ENCODE measurements around the gene LCN6.

Gene LCN6

GRCh38 chr9:136701668-136702053 lies 46.7 kb downstream of the LCN6 start:
- Mint-ChIP-seq H3K4me1 (peaks cover 25% of the 10 kb centered on the region), H3K36me3 (no peaks in the 10 kb centered on the region), H3K9me3 (no peaks in the 10 kb centered on the region), H3K4me3 (peak overlapping the region; percentile 80), H3K27me3 (peaks cover 14% of the 10 kb centered on the region), H3K27ac (peak overlapping the region; percentile 92)
- DNase-seq (ENCODE audit: low spot score in 2 of 2): no peak
- no peak for ATAC-seq (ENCODE audit: low read depth)

- H3K4me1 Mint-ChIP-seq: peaks cover 25% of the 10 kb centered on the region
- peaks cover 14% of the 10 kb centered on the region for H3K27me3 Mint-ChIP-seq
- H3K36me3 Mint-ChIP-seq: no peaks in the 10 kb centered on the region
- peak overlapping the region; percentile 92 for H3K27ac Mint-ChIP-seq
- DNase-seq (ENCODE audit: low spot score in 2 of 2) (peak; percentile 65 to 69), ATAC-seq (ENCODE audit: low read depth) (peak; percentile 76)
- peak overlapping the region; percentile 80 for H3K4me3 Mint-ChIP-seq
- H3K9me3 Mint-ChIP-seq: no peaks in the 10 kb centered on the region
Observed at GRCh38 chr9:136700959-136701667, 47.2 kb downstream of the LCN6 start.

GRCh38 chr9:136700304-136700703 lies 48.0 kb downstream of the LCN6 start:
- peaks cover 25% of the 10 kb centered on the region for H3K4me1 Mint-ChIP-seq
- no peaks in the 10 kb centered on the region for H3K9me3 Mint-ChIP-seq
- peaks cover 16% of the 10 kb centered on the region for H3K27me3 Mint-ChIP-seq
- DNase-seq (ENCODE audit: low spot score in 2 of 2) (no peak), ATAC-seq (ENCODE audit: low read depth) (no peak)
- H3K36me3 Mint-ChIP-seq: no peaks in the 10 kb centered on the region
- no peak overlapping the region for H3K4me3 Mint-ChIP-seq
- no peak overlapping the region for H3K27ac Mint-ChIP-seq

- Mint-ChIP-seq H3K4me1 (peaks cover 25% of the 10 kb centered on the region), H3K27ac (no peak overlapping the region), H3K36me3 (no peaks in the 10 kb centered on the region), H3K27me3 (peaks cover 13% of the 10 kb centered on the region), H3K9me3 (no peaks in the 10 kb centered on the region), H3K4me3 (no peak overlapping the region)
- ATAC-seq (ENCODE audit: low read depth) (no peak), DNase-seq (ENCODE audit: low spot score in 2 of 2) (no peak)
Observed at GRCh38 chr9:136698635-136699246, 49.6 kb downstream of the LCN6 start.

GRCh38 chr9:136697821-136698526 lies 50.4 kb downstream of the LCN6 start:
- peaks cover 26% of the 10 kb centered on the region for H3K4me1 Mint-ChIP-seq
- H3K9me3 Mint-ChIP-seq: no peaks in the 10 kb centered on the region
- no peaks in the 10 kb centered on the region for H3K36me3 Mint-ChIP-seq
- no peak overlapping the region for H3K27ac Mint-ChIP-seq
- no peak for ATAC-seq (ENCODE audit: low read depth)
- no peak overlapping the region for H3K4me3 Mint-ChIP-seq
- DNase-seq (ENCODE audit: low spot score in 2 of 2): no peak
- peaks cover 17% of the 10 kb centered on the region for H3K27me3 Mint-ChIP-seq

- H3K27me3 Mint-ChIP-seq: peaks cover 19% of the 10 kb centered on the region
- DNase-seq (ENCODE audit: low spot score in 2 of 2) (no peak), ATAC-seq (ENCODE audit: low read depth) (no peak)
- no peaks in the 10 kb centered on the region for H3K36me3 Mint-ChIP-seq
- H3K4me3 Mint-ChIP-seq: no peak overlapping the region
- no peaks in the 10 kb centered on the region for H3K9me3 Mint-ChIP-seq
- no peak overlapping the region for H3K27ac Mint-ChIP-seq
- H3K4me1 Mint-ChIP-seq: peaks cover 26% of the 10 kb centered on the region
Observed at GRCh38 chr9:136697146-136697820, 51.0 kb downstream of the LCN6 start.

GRCh38 chr9:136696502-136696901 lies 51.8 kb downstream of the LCN6 start:
- H3K4me3 Mint-ChIP-seq: no peak overlapping the region
- peaks cover 20% of the 10 kb centered on the region for H3K4me1 Mint-ChIP-seq

GRCh38 chr9:136695955-136696354 lies 52.4 kb downstream of the LCN6 start:
- Mint-ChIP-seq H3K4me3 (no peak overlapping the region), H3K4me1 (peaks cover 16% of the 10 kb centered on the region), H3K27me3 (peaks cover 21% of the 10 kb centered on the region), H3K27ac (no peak overlapping the region), H3K9me3 (no peaks in the 10 kb centered on the region), H3K36me3 (no peaks in the 10 kb centered on the region)
- no peak for DNase-seq (ENCODE audit: low spot score in 2 of 2)
- ATAC-seq (ENCODE audit: low read depth): no peak

More at GRCh38 chr9:136696502-136696901, 51.8 kb downstream of the LCN6 start:
- no peak overlapping the region for H3K27ac Mint-ChIP-seq
- H3K27me3 Mint-ChIP-seq: peaks cover 19% of the 10 kb centered on the region
- H3K9me3 Mint-ChIP-seq: no peaks in the 10 kb centered on the region
- ATAC-seq (ENCODE audit: low read depth) (no peak), DNase-seq (ENCODE audit: low spot score in 2 of 2) (no peak)
- no peaks in the 10 kb centered on the region for H3K36me3 Mint-ChIP-seq

GRCh38 chr9:136695435-136695895 lies 52.9 kb downstream of the LCN6 start:
- Mint-ChIP-seq H3K4me1 (peaks cover 14% of the 10 kb centered on the region), H3K27me3 (peaks cover 21% of the 10 kb centered on the region), H3K36me3 (no peaks in the 10 kb centered on the region), H3K4me3 (no peak overlapping the region), H3K27ac (no peak overlapping the region), H3K9me3 (no peaks in the 10 kb centered on the region)
- DNase-seq (ENCODE audit: low spot score in 2 of 2) (no peak), ATAC-seq (ENCODE audit: low read depth) (no peak)

- Mint-ChIP-seq H3K4me3 (no peak overlapping the region), H3K36me3 (no peaks in the 10 kb centered on the region), H3K9me3 (no peaks in the 10 kb centered on the region), H3K4me1 (peaks cover 10% of the 10 kb centered on the region), H3K27me3 (peaks cover 23% of the 10 kb centered on the region), H3K27ac (no peak overlapping the region)
- ATAC-seq (ENCODE audit: low read depth) (no peak), DNase-seq (ENCODE audit: low spot score in 2 of 2) (no peak)
Observed at GRCh38 chr9:136694872-136695247, 53.5 kb downstream of the LCN6 start.

- no peak overlapping the region for H3K27ac Mint-ChIP-seq
- no peak for DNase-seq (ENCODE audit: low spot score in 2 of 2)
- H3K4me3 Mint-ChIP-seq: no peak overlapping the region
- H3K4me1 Mint-ChIP-seq: peaks cover 10% of the 10 kb centered on the region
- peak; percentile 62 for ATAC-seq (ENCODE audit: low read depth)
- H3K9me3 Mint-ChIP-seq: no peaks in the 10 kb centered on the region
- H3K27me3 Mint-ChIP-seq: peaks cover 23% of the 10 kb centered on the region
- no peaks in the 10 kb centered on the region for H3K36me3 Mint-ChIP-seq
Observed at GRCh38 chr9:136694163-136694871, 54.0 kb downstream of the LCN6 start.

All from memory B cell (primary cell).